ENCODE measurements around the gene CCDC167.

DNA sequence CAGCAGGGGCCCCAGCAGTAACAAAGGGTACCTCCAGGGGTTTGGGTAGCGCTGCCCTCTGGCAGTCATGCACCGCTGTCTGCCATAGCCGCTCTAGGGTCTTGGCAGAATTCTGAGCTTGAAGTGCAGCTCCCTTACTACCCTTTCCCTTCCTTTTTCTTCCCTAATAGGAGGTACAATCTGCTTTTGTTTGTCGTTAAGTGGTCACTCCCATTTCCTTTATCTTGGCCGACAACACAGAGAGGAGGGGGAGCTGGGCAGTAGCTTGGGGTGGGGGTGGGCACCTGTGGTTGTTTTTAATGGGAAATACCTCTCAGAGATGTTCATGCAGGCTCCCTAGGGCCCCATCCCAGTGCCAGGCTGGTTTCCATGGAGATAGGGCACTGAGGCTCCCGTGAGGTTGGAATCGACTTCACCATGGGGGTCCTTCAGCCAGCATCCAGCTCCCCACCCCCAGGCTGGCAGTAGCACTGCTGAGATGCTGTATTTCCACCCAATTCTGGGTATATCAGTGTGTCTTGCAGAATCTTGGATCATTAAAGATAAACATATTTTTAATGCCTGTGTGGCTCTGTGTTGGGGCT lies 18.6 kb downstream of the CCDC167 start:
- TF ChIP-seq TAF1 (IDR thresholded peaks at IDR 0.05; ENCODE audit: low read depth) (no peak), EP300 (conservative IDR thresholded peaks at IDR 0.05; ENCODE audit: poor library complexity, severe bottlenecking) (no peak), CTCF (IDR thresholded peaks at IDR 0.05; ENCODE audit: poor library complexity, severe bottlenecking) (no peak)

Measured in neural cell (in vitro differentiated cells).